HG03342 (cell line): ENCODE data around the gene ANKS4B.
"Not testable (repeated sequence)": the region's sequence is repeated elsewhere in the genome, so short reads cannot be mapped to it uniquely, and the experiment has no call there.

Source experiments
- ATAC-seq: cut with Tn5 transposase; IDR thresholded peaks from one replicate; pipeline ENCODE4 v1.9.1; 2021; ENCODE audit warnings: mild to moderate bottlenecking, moderate library complexity; ENCODE audit not compliant: unreplicated experiment

ANKS4B gene

DNA sequence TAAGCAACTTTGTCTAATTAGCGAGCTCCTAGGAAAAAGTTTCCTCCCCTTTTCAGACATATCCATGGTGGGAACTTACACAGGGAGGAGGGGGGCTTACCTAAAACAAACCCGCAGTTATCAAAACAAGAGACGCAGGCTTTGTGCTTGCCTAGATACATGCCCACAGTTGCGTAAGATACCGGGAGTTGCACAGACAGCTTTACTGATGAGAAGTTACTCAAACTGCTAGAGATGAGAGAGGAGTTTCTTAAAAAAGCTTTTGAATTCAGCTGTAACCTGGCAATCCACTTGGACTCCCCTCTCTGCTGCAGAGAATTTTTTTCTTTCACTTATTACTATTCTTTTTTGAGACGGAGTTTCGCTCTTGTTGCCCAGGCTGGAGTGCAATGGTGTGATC, 15.3 kb upstream of the ANKS4B start:
- ATAC-seq = no peak

- no peak for ATAC-seq
Measured at GRCh38 chr16:21219551-21219950, 13.9 kb upstream of the ANKS4B start.

DNA sequence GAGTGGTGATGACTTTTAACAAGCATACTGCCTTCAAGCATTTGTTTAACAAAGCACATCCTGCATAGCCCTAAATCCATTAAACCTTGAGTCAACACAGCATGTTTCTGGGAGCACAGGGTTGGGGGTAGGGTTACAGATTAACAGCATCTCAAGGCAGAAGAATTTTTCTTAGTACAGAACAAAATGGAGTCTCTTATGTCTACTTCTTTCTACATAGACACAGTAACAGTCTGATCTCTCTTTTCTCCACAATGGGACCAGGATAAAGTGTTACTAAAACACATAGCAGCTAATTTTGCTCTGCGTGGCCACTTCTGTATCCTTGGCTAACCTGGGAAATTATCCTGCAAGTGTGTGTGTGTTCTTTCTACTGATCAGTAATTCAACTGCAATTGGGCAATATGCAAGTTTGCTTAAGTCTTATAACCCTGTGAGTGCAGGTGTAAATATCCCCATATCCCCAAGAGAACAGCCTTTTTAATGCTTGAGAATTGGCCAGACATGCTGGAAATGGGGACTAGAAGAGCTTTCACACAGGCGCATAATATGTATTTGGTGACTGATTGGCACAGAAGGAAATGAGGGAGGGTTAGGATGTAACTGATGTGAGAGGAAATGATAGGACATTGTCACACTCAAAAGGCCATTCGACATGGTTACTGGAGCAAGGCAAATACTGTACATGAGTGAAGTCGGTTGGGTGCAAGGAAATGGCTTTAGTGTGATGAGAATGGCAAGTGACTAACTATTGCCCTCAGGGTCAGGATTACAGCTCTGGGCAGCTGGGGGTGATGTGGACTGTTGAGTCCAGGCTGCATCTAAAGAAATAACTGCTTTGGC, 10.8 kb upstream of the ANKS4B start:
- no peak for ATAC-seq

DNA sequence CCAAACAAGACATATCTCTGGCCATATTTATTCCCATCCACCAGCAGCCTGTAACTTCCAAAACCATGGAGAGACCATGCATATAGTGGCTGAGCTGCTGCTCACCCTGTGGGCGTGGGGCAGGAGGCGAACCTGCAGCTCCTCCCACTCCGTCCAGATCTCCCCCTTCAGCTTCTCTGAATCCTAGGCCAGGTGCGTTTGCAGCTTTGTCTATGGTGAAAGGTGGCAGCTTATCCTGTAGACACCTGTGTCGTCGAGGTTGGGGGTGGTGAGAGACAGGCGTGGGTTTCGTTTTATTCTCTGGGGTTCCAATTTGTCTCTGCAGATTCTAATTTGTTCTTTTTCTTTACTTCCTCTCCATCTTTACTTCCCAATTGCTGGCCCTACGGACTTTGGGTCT, 9.7 kb upstream of the ANKS4B start:
- ATAC-seq = no peak

DNA sequence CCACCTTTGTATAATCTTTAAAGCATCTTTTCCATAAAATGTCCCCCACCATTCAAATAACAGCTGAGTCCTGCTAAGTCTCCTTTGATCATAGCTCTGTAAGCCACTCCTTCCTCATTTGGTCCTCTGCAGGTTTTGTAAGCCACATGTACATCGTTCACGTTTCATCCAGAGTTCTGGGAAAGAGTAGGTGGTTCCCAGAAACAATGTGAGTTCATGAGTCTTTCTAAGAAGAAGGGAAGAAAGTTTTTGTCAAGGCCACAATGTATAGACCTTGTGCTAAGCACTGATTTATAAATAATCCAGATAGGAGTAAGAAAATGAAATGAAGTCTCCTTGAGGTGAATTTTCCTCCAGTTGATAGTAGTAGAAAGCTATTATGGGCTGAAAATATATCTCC, 8.7 kb upstream of the ANKS4B start:
- ATAC-seq = no peak

DNA sequence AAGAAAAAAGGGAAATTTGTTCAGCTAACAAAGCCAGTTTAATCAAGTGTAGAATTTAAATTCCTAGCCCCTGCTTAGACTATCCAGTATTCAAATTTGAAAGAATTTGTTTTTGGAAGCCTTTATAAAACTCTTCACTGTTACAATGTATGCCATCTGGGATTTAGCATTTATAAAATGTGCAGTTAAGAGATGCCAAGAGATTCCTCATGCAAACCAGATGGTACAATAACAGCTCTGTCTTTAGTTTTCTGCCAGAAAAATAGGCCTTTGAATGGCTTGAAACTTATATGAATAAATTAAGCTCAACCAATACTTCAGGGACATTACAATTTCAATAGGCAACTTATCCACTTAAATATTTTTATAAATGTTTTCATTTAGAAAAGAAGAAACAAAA, 6.8 kb upstream of the ANKS4B start:
- no peak for ATAC-seq

DNA sequence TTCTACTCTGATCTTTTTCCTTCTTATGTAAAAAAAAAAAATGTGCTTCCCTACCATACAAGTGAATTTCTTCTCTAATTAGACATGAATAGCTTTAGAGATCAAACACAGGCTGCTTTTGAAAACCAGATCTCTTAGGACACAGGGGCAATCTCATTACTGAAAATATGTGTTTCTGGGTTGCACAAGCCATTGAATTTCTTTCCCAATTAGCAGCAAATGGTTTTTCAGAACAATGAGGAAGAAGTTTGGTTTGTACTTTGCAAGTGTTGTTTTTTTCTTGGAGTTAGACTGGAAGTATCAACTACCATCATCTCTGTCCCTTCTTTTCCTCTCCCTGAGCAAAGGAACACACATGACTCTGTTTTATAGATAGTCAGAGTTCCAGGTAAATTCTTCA, 5.6 kb upstream of the ANKS4B start:
- no peak for ATAC-seq

DNA sequence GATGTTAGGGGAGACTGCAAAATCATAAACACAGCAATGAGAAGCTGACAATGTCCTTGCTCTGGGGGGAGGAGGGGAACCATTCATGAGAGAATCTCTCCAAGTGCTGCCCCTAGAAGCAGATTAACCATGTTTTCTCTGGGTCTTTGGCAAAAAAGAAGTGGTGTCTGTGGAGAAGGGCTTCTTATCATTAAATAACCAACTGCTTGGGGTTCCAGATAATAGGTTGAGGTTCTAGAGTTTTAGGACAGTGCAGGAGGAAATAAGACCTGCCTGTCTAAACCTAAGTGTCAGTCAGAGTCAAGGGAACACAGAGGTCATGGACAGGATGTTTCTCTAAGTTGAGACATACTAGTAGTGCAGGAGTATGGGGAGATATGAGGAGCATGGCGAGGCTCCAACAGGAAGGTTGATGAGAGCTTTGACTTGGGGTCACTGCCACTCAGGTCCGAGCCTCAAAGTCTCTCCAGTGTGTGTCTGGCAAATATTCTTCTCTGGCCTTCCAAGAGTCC, 5.1 kb upstream of the ANKS4B start:
- no peak for ATAC-seq

DNA sequence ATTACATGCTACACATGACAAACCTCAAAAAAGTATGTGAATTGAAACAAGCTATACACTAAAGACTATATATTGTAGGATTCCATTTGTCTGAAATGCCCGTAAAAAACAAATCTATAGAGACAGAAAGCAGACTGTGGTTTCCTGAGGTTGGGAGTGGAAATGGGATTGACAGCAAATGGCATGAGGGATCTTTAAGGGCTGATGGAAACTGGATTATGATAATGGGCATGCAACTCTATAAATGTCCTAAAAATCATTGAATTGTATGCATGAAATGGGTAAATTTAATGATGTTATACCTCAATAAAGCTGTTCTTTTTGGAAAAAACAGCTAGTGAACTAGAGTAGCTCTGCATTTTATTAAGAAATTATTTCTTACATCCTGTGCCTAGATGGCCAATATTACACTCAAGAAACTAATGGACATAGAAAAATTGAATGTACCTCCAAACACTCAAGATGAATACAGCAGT, 416 bp upstream of the ANKS4B start:
- ATAC-seq = no peak

GRCh38 chr16:21235199-21235585, 1.7 kb downstream of the ANKS4B start:
- no peak for ATAC-seq

GRCh38 chr16:21236831-21237230, 3.3 kb downstream of the ANKS4B start:
- ATAC-seq = no peak

GRCh38 chr16:21239646-21240045, 6.1 kb downstream of the ANKS4B start:
- no peak for ATAC-seq

GRCh38 chr16:21242756-21243155, 9.3 kb downstream of the ANKS4B start:
- no peak for ATAC-seq

DNA sequence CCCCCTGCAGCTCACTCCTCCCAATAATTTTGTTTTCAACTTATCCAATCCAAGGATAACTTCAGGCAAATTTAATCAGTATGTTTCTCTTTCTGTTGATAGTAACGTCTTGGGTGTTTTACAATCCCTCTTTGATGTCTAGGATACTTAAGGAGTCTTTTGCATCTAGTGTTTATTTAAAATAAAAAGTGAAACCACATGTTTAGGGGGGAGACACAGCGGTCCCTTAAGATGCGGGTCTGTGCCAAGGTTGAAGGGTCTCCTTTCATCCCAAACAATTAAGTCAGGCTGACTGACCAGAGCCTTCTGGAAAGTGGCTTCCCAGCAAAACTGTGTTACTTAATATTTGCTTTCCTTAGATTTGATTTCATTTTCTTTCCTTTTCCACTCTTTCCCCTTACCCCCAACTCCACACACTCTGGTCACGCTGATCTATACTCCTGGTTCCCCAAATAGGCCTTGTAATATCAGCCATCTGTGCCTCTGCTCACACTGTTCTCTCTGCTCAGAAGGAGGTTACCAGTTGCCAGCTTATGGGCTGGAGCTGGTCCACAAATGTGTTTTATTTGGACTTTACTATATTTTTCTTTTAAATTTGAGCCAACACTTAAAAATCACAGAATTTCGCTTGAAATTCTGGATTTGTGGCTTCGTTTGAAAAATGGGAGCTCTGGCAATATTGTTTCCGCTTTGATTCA, 11.2 kb downstream of the ANKS4B start:
- no peak for ATAC-seq

DNA sequence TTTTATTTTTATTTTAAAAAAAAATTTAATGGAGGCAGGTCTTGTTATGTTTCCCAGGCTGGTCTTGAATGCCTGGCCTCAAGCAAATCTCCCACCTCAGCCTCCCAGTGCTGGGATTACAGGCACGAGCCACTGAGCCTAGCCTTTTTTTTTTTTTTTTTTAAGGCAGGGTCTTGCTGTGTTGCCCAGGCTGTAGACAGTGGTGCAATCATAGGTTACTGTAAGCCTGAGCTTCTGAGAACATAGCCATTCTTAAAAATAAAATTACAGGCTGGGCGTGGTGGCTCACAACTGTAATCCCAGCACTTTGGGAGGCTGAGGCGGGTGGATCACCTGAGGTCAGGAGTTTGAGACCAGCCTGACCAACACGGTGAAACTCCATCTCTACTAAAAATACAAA, 14.7 kb downstream of the ANKS4B start:
- not testable (repeated sequence) for ATAC-seq

DNA sequence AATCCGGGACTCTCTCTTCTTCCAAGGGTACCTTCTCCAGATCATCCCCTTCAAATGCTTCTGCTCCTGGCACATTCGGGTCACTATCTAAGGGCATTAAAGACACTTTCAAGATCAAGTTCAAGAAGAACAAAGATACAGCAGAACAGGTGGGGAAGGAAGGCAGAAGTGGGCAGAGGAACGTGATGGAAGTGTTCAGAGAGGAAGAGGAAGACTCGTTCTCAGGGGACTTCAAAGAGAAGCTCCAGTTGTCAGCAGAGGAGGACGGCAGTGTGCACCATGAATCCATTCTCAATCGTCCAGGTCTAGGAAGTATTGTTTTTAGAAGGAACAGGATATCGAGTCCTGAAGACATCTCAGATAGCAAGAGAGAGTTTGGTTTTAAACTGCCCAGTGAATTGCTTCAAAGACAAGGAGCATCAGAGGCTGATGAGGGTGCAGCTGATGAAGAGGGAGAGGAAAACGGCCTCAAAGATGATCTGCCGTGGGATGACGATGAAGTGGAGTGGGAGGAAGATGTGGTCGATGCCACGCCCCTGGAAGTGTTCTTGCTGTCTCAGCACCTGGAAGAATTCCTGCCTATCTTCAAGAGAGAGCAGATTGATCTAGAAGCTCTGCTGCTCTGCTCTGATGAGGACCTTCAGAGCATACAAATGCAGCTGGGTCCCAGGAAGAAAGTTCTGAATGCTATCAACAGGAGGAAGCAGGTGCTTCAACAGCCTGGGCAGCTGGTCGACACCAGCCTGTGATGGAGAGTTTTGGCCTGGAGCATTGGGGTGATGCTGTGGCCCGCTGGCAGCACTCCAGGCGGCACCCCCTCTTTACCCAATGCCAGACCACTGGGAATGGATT, 16.8 kb downstream of the ANKS4B start:
- no peak for ATAC-seq

DNA sequence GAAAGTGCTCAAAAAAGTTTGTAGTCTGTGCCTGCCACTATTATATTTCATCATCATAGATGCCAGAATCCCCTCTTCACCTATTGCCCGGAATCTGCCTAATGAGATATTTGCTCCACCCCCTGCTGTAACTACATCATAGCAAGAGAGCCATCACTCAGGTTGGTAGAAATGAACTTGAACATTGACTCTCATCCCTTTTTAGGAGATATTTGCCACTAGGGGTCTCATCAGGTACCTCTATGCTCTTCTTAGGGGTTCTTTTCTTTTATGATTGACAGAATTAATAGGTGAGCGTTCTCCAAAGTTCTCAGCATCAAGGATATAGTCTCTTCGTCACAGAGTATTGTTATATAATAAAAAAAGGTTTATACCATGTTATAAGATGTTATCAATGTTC, 20.0 kb downstream of the ANKS4B start:
- ATAC-seq = no peak

- ATAC-seq = no peak
Measured at GRCh38 chr16:21256636-21257035, 23.1 kb downstream of the ANKS4B start.

DNA sequence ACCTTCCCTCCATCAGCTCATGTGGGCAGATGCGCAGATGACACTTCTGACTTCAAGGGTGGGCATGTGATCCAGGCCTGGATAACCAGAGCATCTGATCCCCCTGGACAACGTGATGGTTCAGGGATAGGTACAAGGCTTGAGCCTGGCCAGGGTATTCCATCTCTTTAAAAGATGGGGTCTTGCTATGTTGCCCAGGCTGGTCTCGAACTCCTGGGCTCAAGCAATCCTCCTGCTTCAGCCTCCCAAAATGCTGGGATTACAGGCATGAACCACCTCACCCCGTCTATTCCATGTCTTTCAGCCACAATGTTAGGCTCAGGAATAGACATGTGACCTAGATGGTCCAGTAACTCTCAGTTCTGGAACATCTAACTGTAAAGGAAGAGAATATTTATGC, 23.8 kb downstream of the ANKS4B start:
- no peak for ATAC-seq

GRCh38 chr16:21260870-21261791, 27.6 kb downstream of the ANKS4B start:
- ATAC-seq = no peak
